ENCODE results near the gene IQSEC2.

The IQSEC2 gene

GRCh38 chrX:53268173-53268572 lies 13.2 kb downstream of the IQSEC2 start:
- no peak for DNase-seq (ENCODE audit: low spot score)

GRCh38 chrX:53266914-53267313 lies 14.5 kb downstream of the IQSEC2 start:
- DNase-seq (ENCODE audit: low spot score) = no peak

GRCh38 chrX:53265771-53266574 lies 15.4 kb downstream of the IQSEC2 start:
- DNase-seq (ENCODE audit: low spot score) = no peak

DNA sequence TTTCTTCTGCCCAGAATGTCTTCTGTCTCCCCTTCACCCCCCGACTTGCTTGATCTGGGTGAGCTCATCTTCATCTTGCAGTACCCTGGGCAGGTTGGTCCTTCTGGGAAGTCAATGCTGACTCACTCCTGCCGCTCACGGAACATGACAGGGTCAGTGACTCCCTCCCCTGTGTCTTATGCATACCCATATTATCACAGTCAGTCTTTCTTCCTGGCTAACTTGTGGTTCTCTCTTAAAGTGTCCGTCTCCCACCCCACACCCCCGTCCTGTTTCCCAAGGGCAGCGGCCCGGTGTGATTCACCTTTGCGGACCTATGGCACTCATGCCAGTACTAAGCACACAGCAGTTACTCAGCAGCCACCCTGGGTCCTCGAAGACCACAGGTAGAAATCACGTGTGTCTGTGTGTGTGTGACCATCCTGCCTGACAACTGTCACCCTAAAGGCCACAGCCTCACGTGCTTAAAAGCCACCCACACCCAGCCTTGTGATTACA lies 17.7 kb downstream of the IQSEC2 start:
- no peak for DNase-seq (ENCODE audit: low spot score)

DNA sequence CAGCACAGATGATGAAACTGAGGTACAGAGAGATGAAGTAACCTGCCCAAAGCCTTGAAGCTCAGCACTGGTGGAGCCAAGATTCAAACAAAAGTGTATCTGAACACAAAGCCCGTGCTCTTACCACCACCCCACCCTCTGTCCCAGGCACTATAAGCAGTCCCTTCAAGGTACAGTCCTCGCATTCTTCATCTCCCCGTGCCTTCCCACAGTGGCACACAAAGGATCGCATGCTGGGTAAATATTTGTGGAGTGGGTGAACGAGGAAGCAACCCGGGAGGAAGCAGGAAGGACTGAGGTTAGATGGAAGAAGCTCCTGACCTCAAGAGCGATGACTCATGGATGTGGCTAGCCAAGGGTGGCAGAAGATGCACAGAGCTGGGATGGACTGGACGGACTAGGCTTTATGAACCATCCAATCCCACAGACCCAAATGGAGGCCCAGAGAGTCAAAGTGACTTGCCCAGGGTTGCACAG lies 18.4 kb downstream of the IQSEC2 start:
- DNase-seq (ENCODE audit: low spot score) = peak; percentile 65

DNA sequence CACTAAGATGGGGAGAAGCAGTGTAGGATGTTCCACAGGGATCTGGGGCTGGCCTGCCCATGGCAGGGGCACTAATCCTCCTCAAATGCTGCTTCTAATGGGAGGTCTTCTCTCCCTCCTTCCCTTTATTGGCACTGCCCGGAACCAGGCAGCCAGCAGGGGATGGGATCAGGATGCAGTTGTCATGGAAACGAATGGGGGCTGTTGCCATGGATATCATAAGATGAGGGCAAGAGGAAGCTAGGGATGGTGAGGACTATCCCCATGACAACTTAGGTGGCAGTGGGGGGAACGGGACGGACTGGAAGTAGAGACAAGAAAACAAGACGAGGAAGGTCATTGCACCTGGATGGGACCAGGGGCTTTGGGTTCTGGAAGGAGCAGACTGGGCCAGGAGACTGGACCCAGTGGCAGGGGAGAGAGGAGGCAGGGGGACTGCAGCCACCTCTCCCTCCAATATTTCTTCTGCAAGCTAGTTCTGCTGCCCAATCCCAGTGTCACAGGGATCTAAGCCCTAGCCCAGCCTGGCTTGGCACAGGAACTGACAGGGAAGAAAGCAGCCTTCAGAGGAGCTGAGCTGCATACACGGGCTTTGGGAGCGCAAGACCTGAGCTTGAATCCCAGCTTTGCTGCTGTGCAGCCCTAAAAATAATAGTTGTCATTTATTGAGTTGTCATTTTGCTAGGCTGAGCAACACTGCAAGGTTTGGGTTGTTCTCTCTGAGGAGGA lies 19.0 kb downstream of the IQSEC2 start:
- no peak for DNase-seq (ENCODE audit: low spot score)

DNA sequence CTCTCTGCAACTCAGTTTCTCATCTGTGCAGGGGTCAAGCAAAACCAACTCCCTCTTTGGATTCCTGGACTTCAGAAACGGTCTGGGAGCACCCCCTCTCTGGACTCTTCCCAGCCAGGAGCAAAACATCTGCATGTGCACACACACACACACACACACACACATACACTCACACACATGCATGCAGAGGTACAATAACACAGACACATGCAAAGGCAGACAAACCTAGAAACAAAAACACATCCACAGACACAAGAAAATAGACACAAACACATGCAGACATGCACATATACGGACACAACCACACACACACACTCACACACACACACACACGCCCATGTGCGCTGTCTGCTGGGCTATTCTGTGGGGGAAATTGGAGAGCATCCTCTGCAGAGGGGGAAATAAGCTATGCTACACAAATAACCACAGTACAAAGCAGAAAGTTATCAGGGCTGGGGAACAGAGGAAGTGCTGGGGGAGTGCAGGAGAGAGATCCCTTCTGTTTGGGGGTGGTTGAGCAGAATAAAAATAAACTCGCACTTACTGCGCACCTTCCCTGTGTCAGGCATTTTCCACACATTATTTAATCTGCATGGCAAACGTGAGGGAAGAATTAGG lies 19.9 kb downstream of the IQSEC2 start:
- no peak for DNase-seq (ENCODE audit: low spot score)

GRCh38 chrX:53260836-53261235 lies 20.5 kb downstream of the IQSEC2 start:
- DNase-seq (ENCODE audit: low spot score) = no peak

DNA sequence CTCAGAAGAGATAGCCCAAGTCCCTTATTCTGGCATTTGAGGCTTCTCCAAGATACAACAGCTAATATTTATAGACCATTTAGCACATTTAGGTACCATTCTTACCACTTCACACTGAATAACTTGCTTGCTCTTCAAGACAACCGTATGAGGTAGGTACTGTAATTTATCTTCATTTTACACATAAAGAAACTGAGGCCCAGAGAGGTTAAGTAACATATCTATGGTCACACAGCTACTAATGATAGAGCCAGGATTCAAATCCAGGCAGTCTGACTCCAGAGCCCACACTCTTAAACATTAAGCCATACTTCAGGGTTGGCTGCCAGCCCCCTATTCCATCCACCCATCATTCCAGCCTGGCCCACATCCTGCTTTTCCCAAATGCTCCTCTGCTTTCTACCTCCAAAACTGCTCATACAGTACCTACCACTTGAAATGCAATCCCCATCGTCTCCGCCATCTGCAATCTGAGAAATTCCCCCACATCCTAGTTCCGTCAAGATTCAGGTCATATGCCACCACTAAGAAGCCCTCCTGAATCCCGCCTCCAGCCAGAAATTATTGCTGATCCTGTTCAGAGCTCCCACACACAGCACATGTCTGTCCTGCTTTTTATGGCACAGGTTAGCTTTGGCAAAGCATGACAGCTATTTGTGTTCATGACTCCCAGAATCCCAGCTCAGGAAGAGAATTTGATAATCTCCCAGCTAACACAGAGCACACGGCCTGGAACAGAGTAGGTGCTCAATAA lies 23.5 kb downstream of the IQSEC2 start:
- DNase-seq (ENCODE audit: low spot score) = no peak

- DNase-seq (ENCODE audit: low spot score) = no peak
Measured at GRCh38 chrX:53257166-53257565, 24.2 kb downstream of the IQSEC2 start.

- DNase-seq (ENCODE audit: low spot score) = no peak
Measured at GRCh38 chrX:53256446-53257041, 24.8 kb downstream of the IQSEC2 start.

- no peak for DNase-seq (ENCODE audit: low spot score)
Measured at GRCh38 chrX:53255738-53256191, 25.6 kb downstream of the IQSEC2 start.

GRCh38 chrX:53254570-53255461 lies 26.6 kb downstream of the IQSEC2 start:
- no peak for DNase-seq (ENCODE audit: low spot score)

DNA sequence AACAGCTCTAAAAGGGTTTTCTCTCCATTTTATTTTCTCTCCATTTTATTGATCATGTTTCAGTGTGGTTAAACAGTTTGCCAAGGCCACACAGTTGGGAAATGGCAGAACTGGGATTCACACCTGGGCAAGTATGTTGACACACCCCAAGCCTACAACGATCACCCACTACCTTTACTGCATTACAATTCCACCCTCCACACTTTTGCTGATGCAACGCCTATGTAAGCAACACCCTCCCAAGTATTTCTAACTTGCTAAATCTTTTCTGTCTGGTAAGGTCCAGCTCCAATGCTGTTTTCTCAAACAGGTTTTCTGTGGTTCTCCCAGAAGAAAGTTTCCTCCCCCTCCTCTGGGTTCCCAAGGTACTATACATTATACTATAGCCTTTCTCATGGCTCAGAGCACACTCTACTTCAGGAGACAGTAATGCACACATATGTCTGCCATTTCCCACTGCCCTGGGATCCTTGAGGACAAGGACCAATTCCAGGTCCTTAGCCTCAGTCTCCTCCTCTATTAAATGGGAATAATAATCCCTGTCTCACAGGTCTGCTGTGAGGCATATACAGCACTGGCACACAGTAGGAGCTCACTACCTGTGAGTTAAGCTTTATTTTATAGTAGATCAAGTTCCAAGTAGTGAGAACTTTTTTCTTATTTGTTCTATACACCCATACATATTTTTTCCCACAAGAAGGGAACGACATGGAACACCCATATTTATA lies 27.9 kb downstream of the IQSEC2 start:
- DNase-seq (ENCODE audit: low spot score) = no peak

DNA sequence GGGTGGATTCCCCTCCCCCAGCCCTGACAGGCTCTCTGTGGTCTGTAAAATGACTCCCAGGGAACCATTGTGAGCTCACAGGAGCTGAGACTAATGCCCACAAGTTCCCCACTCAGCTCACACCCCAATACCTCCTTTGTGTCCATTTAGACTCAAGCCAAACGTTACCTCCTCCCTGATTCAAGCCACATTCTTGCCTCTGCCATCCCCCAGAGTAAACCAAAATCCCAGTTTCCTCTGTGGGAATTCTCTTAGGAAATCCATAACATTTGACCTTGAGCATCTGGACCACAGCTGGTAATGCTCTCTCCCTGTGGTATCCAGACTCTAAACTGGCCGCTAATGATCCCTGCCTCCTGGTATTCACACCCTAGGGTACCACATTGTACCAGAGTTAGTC lies 30.1 kb downstream of the IQSEC2 start:
- no peak for DNase-seq (ENCODE audit: low spot score)

- DNase-seq (ENCODE audit: low spot score) = no peak
Measured at GRCh38 chrX:53250556-53250955, 30.8 kb downstream of the IQSEC2 start.

- DNase-seq (ENCODE audit: low spot score) = no peak
Measured at GRCh38 chrX:53249408-53250042, 31.9 kb downstream of the IQSEC2 start.

- DNase-seq (ENCODE audit: low spot score) = no peak
Measured at GRCh38 chrX:53247928-53248327, 33.5 kb downstream of the IQSEC2 start.

GRCh38 chrX:53246231-53246630 lies 35.2 kb downstream of the IQSEC2 start:
- DNase-seq (ENCODE audit: low spot score) = no peak
